Measurements from ENCODE around the gene SNRNP25. TPM values are rescaled to one million over a fixed set of nuclear protein-coding genes. Genes with fewer than 3 reads are reported as not detected.

Gene SNRNP25
- total and polyA plus RNA-seq, 2 of the 8 experiments (the other 6 are each of a cell fraction or from before 2014, with no cell fraction given), result 53.0 to 58.4 TPM

- CTCF ChIA-PET (ENCODE audit: partially characterized antibody), result no interaction called here
- Histone ChIP-seq H3K36me3 (ENCODE audit: control insufficient read depth in 2 of 4, insufficient read depth in 4 of 4, low read length in 3 of 4) (peaks cover 19 to 59% (median 46%) of the 10 kb centered on the region in 4 experiments), H2AK5ac (ENCODE audit: low read depth, low read length) (no peak overlapping the region), H3K56ac (replicated peaks; ENCODE audit: insufficient read length, low read depth, low read length) (no peak overlapping the region), H2BK20ac (ENCODE audit: low read length) (no peak overlapping the region), H3K27me3 (replicated peaks in 1 of 4; ENCODE audit: control insufficient read depth in 3 of 4, extremely low read depth in 1 of 4, insufficient read depth in 3 of 4, low read length in 3 of 4) (no peaks in the 10 kb centered on the region), H3K14ac (ENCODE audit: insufficient read length) (no peak overlapping the region), H3K79me2 (ENCODE audit: control insufficient read depth in 1 of 2, insufficient read depth in 2 of 2, low read length in 2 of 2) (no peaks in the 10 kb centered on the region), H2AFZ (ENCODE audit: low read length) (no peak overlapping the region), H3K4ac (replicated peaks; ENCODE audit: insufficient read length, low read depth, low read length) (no peak overlapping the region), H3K23ac (ENCODE audit: insufficient read length) (no peak overlapping the region), H3K9me3 (ENCODE audit: insufficient read depth in 2 of 2, low read depth in 1 of 2, low read length in 1 of 2) (no peaks in the 10 kb centered on the region; a peak in 1 of 4 replicates), H3K4me1 (replicated peaks in 1 of 4; ENCODE audit: control insufficient read depth in 3 of 4, insufficient read depth in 4 of 4, low read length in 3 of 4) (no peaks in the 10 kb centered on the region), H3K27ac (ENCODE audit: low read depth, low read length) (no peak overlapping the region), H3K79me1 (ENCODE audit: low read depth, low read length) (peaks cover 2% of the 10 kb centered on the region; the same call in 1 of the 2 replicates), H2BK120ac (replicated peaks; ENCODE audit: low read depth, low read length) (no peak overlapping the region), H3K18ac (ENCODE audit: extremely low read depth, low read length) (no peak overlapping the region), H3K23me2 (ENCODE audit: low read depth, low read length) (no peaks in the 10 kb centered on the region), H2BK5ac (ENCODE audit: low read depth, low read length) (no peak overlapping the region), H2BK12ac (ENCODE audit: low read depth, low read length) (no peak overlapping the region), H3K9ac (replicated peaks in 1 of 4; ENCODE audit: extremely low read depth in 1 of 4, low read depth in 3 of 4, low read length in 3 of 4) (no peak overlapping the region), H3K4me3 (ENCODE audit: extremely low read depth in 1 of 4, insufficient read depth in 2 of 4, low read depth in 3 of 4, low read length in 4 of 4) (no peak overlapping the region), H4K91ac (replicated peaks; ENCODE audit: insufficient read length, low read length) (no peak overlapping the region), H2BK15ac (ENCODE audit: low read length) (no peak overlapping the region), H4K20me1 (replicated peaks in 1 of 2; ENCODE audit: control insufficient read depth in 1 of 2, insufficient read depth in 2 of 2, low read length in 2 of 2) (peaks cover 0 to 14% of the 10 kb centered on the region in 2 experiments), H4K8ac (ENCODE audit: extremely low read depth, insufficient read depth, low read length) (no peak overlapping the region), H3K4me2 (ENCODE audit: insufficient read depth in 1 of 2, low read depth in 2 of 2, low read length in 2 of 2) (no peak overlapping the region), H4K5ac (ENCODE audit: insufficient read length, low read depth, low read length) (no peak overlapping the region)
- DNase-seq (ENCODE audit: low read depth in 1 of 2, low spot score in 2 of 2) (no peak), FAIRE-seq (no peak)
- WGBS, 2 experiments (ENCODE audit: extremely low coverage in 1 of 2, insufficient coverage in 1 of 2, insufficient read length in 1 of 2, insufficient replicate concordance in 2 of 2, low coverage in 1 of 2, low lambda C conversion rate in 2 of 2, missing lambda C conversion rate in 1 of 2), result 93% methylated on average over 11 of the region's 11 CpGs; no CpG with 5 or more reads in 1 of the 2 experiments
- POLR2A ChIA-PET (ENCODE audit: partially characterized antibody), result interaction anchor here (0.8 to 1.3 kb wide), 4 partner anchors 11 to 22 kb away, joined by 3 to 4 read pairs (median 3); partner anchors contain the start of gene POLR3K
- TF ChIP-seq BACH1 (IDR thresholded peaks at IDR 0.05; ENCODE audit: low read length) (no peak), TAF1 (IDR thresholded peaks at IDR 0.05; ENCODE audit: low read depth, low read length) (no peak), ASH2L (IDR thresholded peaks at IDR 0.05; ENCODE audit: low read length) (no peak), RNF2 (IDR thresholded peaks at IDR 0.05; ENCODE audit: borderline replicate concordance, low read depth, low read length, missing control alignments, poor library complexity, severe bottlenecking) (no peak), BRCA1 (IDR thresholded peaks at IDR 0.05; ENCODE audit: low read depth, low read length) (no peak)
Measured at GRCh38 chr16:42069-42457, 11.6 kb upstream of the SNRNP25 start.
